ENCODE results near the gene QSOX2.

QSOX2 gene

GRCh38 chr9:136204145-136204805, 41.3 kb downstream of the QSOX2 start:
- no peak overlapping the region for H3K4me3 ChIP-seq (ENCODE audit: low read depth, low read length)
- DNase-seq (ENCODE audit: low read depth) = no peak
- in situ Hi-C loops (cut with HindIII; ENCODE audit: low sequenced_read_pairs) = no loop called here
- no peak for TF ChIP-seq CTCF (IDR thresholded peaks at IDR 0.05; ENCODE audit: low read depth, low read length, missing control alignments)

- DNase-seq (ENCODE audit: low read depth) = no peak
- no peak for TF ChIP-seq CTCF (IDR thresholded peaks at IDR 0.05; ENCODE audit: low read depth, low read length, missing control alignments)
- H3K4me3 ChIP-seq (ENCODE audit: low read depth, low read length) = no peak overlapping the region
- in situ Hi-C loops (cut with HindIII; ENCODE audit: low sequenced_read_pairs) = no loop called here
These were observed 42.0 kb downstream of the QSOX2 start for GRCh38 chr9:136203408-136204144.

GRCh38 chr9:136202454-136203407, 42.9 kb downstream of the QSOX2 start:
- TF ChIP-seq CTCF (IDR thresholded peaks at IDR 0.05; ENCODE audit: low read depth, low read length, missing control alignments) = no peak
- DNase-seq (ENCODE audit: low read depth) = no peak
- H3K4me3 ChIP-seq (ENCODE audit: low read depth, low read length) = no peak overlapping the region
- in situ Hi-C loops (cut with HindIII; ENCODE audit: low sequenced_read_pairs) = no loop called here

- no peak for TF ChIP-seq CTCF (IDR thresholded peaks at IDR 0.05; ENCODE audit: low read depth, low read length, missing control alignments)
- in situ Hi-C loops (cut with HindIII; ENCODE audit: low sequenced_read_pairs) = no loop called here
- H3K4me3 ChIP-seq (ENCODE audit: low read depth, low read length) = no peak overlapping the region
- no peak for DNase-seq (ENCODE audit: low read depth)
These were observed 43.8 kb downstream of the QSOX2 start for GRCh38 chr9:136201609-136202453.

- in situ Hi-C loops (cut with HindIII; ENCODE audit: low sequenced_read_pairs) = no loop called here
- TF ChIP-seq CTCF (IDR thresholded peaks at IDR 0.05; ENCODE audit: low read depth, low read length, missing control alignments) = no peak
- DNase-seq (ENCODE audit: low read depth) = no peak
- no peak overlapping the region for H3K4me3 ChIP-seq (ENCODE audit: low read depth, low read length)
These were observed 44.4 kb downstream of the QSOX2 start for GRCh38 chr9:136201174-136201573.
